Measurements from ENCODE around the gene VEZF1.

Gene VEZF1

DNA sequence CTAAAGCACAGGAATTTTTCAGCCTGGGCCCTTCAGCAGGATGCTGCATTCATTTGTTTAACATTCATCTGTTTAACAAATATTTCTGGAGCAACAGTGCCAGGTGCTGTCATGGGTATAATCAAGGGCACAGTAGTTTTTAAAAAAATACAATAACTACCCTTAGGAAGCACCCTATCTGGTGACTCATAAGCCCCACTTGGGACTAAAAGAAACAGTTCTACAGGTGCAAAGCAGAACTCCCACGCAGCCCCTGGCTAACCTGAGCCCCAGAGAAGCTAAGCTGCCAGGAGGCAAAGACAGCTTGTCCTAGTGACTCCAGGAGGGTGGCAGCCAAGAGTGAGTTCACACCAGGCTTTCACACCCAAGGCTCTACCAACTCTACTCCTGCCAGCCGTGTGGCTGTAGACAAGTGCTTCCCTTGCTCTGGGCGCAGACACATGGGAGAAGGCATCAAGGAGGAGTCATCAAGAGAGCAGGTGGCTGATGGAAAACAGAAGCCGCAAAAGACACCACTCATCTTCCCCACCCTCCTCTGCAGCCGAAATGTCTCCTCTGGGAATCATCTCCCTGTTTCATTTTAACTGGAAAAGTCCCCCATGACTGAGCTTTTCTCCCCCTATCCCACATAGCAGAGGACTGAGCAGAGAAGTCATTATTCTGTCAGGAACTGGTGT is 47.3 kb downstream of the VEZF1 start:
- H3K36me3 ChIP-seq (ENCODE audit: control insufficient read depth, insufficient read depth, low read length): no peaks in the 10 kb centered on the region
- peaks cover 29% of the 10 kb centered on the region for H3K4me1 ChIP-seq (ENCODE audit: control insufficient read depth, insufficient read depth, low read length)
- 90 to 93% methylated on average over 5 of the region's 5 CpGs for WGBS, 2 experiments
- H3K27ac ChIP-seq (ENCODE audit: insufficient read depth, low read depth, low read length, poor library complexity, severe bottlenecking): no peak overlapping the region
- no peaks in the 10 kb centered on the region for H3K27me3 ChIP-seq (ENCODE audit: control insufficient read depth, insufficient read depth, low read length, poor library complexity, severe bottlenecking)
- no peak overlapping the region for H3K4me3 ChIP-seq (ENCODE audit: insufficient read depth, low read depth, low read length)
- H3K9me3 ChIP-seq (ENCODE audit: control insufficient read depth, low read length): no peaks in the 10 kb centered on the region

DNA sequence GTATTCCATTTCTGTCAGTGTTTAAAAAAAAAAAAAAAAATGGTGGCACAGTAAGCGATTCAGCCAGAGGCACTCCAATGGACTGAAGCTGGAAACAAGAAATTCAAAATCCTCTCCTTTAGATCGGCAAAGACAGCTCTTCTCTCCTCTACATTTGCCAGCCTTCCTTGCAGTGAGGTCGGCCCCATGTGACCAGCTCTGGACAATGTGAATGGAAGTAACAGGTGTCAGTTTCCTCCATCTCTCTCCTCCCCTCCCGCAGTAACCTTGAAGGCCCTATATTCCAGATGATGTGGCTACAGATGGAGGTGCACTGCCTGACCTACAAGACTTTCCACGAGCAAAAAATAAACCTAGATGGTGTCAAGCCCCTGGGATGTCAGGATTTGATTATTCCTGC is 47.8 kb downstream of the VEZF1 start:
- Histone ChIP-seq H3K36me3 (ENCODE audit: control insufficient read depth, insufficient read depth, low read length) (no peaks in the 10 kb centered on the region), H3K27me3 (ENCODE audit: control insufficient read depth, insufficient read depth, low read length, poor library complexity, severe bottlenecking) (no peaks in the 10 kb centered on the region), H3K27ac (ENCODE audit: insufficient read depth, low read depth, low read length, poor library complexity, severe bottlenecking) (no peak overlapping the region), H3K4me1 (ENCODE audit: control insufficient read depth, insufficient read depth, low read length) (peaks cover 35% of the 10 kb centered on the region), H3K9me3 (ENCODE audit: control insufficient read depth, low read length) (no peaks in the 10 kb centered on the region), H3K4me3 (ENCODE audit: insufficient read depth, low read depth, low read length) (no peak overlapping the region)
- WGBS, 2 experiments: 67 to 70% methylated on average over 5 of the region's 5 CpGs

DNA sequence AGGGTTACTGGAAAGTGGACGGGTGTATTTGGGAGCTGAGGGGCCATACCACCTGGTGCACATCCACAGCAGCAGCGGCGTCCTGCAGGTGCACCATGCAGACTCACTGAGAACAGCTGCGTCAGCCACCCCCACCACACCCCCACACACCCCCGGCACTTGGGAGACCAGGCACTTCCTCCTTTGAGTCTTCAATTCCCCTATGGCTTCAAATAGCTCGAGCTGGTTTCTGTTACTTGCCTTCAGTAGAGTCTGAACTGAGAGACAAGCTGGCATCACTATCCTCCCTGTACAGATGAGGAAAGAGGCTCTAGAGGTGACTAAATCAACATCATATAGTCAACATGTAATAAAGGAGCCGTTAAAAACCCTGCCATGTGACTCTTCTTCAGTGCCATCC is 48.3 kb downstream of the VEZF1 start:
- H3K9me3 ChIP-seq (ENCODE audit: control insufficient read depth, low read length): no peaks in the 10 kb centered on the region
- H3K36me3 ChIP-seq (ENCODE audit: control insufficient read depth, insufficient read depth, low read length): no peaks in the 10 kb centered on the region
- no peaks in the 10 kb centered on the region for H3K27me3 ChIP-seq (ENCODE audit: control insufficient read depth, insufficient read depth, low read length, poor library complexity, severe bottlenecking)
- H3K27ac ChIP-seq (ENCODE audit: insufficient read depth, low read depth, low read length, poor library complexity, severe bottlenecking): no peak overlapping the region
- H3K4me1 ChIP-seq (ENCODE audit: control insufficient read depth, insufficient read depth, low read length): peaks cover 39% of the 10 kb centered on the region
- H3K4me3 ChIP-seq (ENCODE audit: insufficient read depth, low read depth, low read length): no peak overlapping the region
- WGBS, 2 experiments: 84 to 86% methylated on average over 6 to 7 of the region's 7 CpGs

DNA sequence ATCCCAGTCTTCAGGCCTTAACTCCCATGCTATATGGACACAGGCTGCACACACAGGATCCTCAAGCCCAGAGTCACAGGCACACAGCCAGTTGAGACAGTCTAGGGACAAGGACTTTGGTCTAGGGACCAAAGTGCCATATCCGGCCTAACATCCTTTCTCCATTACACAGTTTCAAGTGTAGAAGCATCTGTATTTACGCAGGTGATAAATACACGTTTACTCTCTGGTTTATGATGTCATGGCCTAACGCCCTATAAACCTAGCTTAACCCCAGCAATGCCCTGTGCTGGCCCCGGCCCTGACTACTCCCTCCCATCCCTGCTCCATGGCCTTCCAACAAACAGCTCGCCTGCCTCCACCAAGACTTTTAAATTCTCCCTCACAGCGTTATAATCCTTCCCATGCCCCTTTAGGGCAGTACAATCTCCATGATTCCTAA is 50.0 kb downstream of the VEZF1 start:
- Histone ChIP-seq H3K27ac (ENCODE audit: insufficient read depth, low read depth, low read length, poor library complexity, severe bottlenecking) (no peak overlapping the region), H3K4me3 (ENCODE audit: insufficient read depth, low read depth, low read length) (no peak overlapping the region), H3K4me1 (ENCODE audit: control insufficient read depth, insufficient read depth, low read length) (peaks cover 51% of the 10 kb centered on the region), H3K27me3 (ENCODE audit: control insufficient read depth, insufficient read depth, low read length, poor library complexity, severe bottlenecking) (no peaks in the 10 kb centered on the region), H3K36me3 (ENCODE audit: control insufficient read depth, insufficient read depth, low read length) (no peaks in the 10 kb centered on the region), H3K9me3 (ENCODE audit: control insufficient read depth, low read length) (no peaks in the 10 kb centered on the region)
- 78 to 81% methylated on average over 7 of the region's 7 CpGs for WGBS, 2 experiments

DNA sequence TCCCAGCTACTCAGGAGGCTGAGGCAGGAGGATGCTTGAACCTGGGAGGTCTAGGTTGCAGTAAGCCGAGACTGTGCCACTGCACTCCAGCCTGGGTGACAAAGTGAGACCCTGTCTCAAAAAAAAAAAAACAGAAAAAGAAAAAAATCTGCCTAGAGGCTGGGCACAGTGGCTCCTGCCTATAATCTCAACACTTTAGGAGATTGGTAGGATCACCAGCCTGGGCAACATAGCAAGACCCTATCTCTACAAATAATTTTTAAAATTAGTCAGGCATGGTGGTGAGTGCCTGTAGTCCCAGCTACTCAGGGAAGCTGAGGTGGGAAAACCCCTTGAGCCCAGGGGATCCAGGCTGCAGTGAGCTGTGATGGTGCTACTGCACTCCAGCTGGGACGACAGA is 50.6 kb downstream of the VEZF1 start:
- Histone ChIP-seq H3K4me1 (ENCODE audit: control insufficient read depth, insufficient read depth, low read length) (peaks cover 54% of the 10 kb centered on the region), H3K36me3 (ENCODE audit: control insufficient read depth, insufficient read depth, low read length) (no peaks in the 10 kb centered on the region), H3K9me3 (ENCODE audit: control insufficient read depth, low read length) (no peaks in the 10 kb centered on the region), H3K27ac (ENCODE audit: insufficient read depth, low read depth, low read length, poor library complexity, severe bottlenecking) (no peak overlapping the region), H3K4me3 (ENCODE audit: insufficient read depth, low read depth, low read length) (no peak overlapping the region), H3K27me3 (ENCODE audit: control insufficient read depth, insufficient read depth, low read length, poor library complexity, severe bottlenecking) (no peaks in the 10 kb centered on the region)
- WGBS, 2 experiments: 64 to 89% methylated on average over 1 to 2 of the region's 2 CpGs

DNA sequence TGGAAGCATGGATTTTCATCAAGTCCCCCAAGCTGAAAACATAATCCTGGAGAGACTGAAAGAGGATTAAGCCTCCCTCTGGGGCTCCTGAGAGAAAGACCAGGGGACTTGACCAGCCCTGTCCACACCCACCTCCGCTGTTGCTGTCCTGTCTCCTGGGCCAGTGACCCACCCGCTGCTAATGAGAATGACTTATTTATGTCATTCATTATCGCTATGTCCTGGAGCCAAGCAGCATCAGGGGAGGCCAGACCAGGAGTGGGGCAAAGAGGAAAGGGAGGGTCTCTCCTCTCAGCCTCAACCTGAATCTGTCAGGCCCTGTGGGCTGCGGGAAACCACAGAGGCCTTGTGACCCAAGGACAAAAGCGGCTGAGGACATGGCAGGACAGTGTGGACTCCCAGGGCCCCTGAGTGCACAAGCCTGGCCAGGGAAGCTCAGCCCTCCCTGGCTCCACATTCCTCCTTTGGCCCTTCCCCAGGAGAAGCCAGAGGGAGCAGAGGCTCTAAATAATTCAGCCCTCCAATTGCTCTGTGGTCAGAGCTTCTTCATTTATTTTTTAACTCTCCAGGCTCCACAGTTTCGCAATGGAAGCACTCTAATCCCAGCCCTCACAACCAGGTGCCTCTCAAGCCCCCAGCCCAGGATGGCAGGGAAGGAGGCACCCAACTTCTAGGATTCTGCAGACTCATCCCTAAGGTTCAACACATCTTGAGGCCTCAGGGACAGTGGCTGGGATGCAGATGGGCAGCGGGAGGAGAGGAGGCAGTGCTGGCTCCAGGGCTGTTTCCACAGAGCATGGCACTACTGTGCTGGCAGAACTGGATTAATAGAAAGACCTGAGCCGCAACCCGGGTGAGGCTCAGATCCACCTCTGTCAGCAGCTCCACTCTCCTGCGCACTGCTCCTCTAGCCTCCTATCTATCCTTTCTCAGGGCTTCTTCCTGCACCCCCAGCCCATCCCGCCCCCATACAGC is 51.9 kb downstream of the VEZF1 start:
- Histone ChIP-seq H3K36me3 (ENCODE audit: control insufficient read depth, insufficient read depth, low read length) (no peaks in the 10 kb centered on the region), H3K4me1 (ENCODE audit: control insufficient read depth, insufficient read depth, low read length) (peaks cover 53% of the 10 kb centered on the region), H3K4me3 (ENCODE audit: insufficient read depth, low read depth, low read length) (no peak overlapping the region), H3K27me3 (ENCODE audit: control insufficient read depth, insufficient read depth, low read length, poor library complexity, severe bottlenecking) (no peaks in the 10 kb centered on the region), H3K27ac (ENCODE audit: insufficient read depth, low read depth, low read length, poor library complexity, severe bottlenecking) (peak overlapping the region; percentile 99), H3K9me3 (ENCODE audit: control insufficient read depth, low read length) (no peaks in the 10 kb centered on the region)
- 51 to 58% methylated on average over 11 of the region's 11 CpGs for WGBS, 2 experiments

DNA sequence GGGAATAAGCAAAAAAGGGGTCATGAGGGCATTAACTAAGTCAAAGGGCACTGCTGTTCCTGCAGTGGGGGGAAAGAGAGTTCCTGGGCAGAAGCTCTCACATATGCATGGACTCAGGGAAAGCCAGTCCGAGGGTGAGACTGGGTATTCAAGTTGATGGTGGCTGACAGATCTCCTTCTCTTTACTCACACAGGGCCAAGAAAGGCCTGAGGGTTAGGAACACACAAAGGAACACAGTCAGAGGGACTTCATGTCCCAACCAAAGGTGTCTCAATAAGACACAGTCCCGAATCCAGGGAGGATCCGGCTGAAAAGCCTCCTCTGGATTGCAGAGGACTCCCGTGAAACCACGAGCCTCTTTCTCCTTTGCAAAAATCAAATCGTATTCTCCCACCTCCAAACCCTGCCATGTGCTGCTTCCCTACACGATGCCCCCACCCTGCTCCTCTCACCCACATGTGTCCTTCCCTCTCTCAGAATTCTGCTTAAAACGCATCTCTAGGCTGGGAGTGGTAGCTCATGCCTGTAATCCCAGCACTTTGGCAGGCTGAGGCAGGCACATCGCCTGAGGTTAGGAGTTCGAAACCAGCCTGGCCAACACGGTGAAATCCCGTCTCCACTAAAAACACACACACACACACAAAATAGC is 56.4 kb downstream of the VEZF1 start:
- no peaks in the 10 kb centered on the region for H3K27me3 ChIP-seq (ENCODE audit: control insufficient read depth, insufficient read depth, low read length, poor library complexity, severe bottlenecking)
- H3K4me1 ChIP-seq (ENCODE audit: control insufficient read depth, insufficient read depth, low read length): peaks cover 70% of the 10 kb centered on the region
- WGBS, 2 experiments: 81 to 85% methylated on average over 12 of the region's 12 CpGs
- H3K9me3 ChIP-seq (ENCODE audit: control insufficient read depth, low read length): no peaks in the 10 kb centered on the region
- H3K36me3 ChIP-seq (ENCODE audit: control insufficient read depth, insufficient read depth, low read length): no peaks in the 10 kb centered on the region
- no peak overlapping the region for H3K27ac ChIP-seq (ENCODE audit: insufficient read depth, low read depth, low read length, poor library complexity, severe bottlenecking)
- no peak overlapping the region for H3K4me3 ChIP-seq (ENCODE audit: insufficient read depth, low read depth, low read length)

DNA sequence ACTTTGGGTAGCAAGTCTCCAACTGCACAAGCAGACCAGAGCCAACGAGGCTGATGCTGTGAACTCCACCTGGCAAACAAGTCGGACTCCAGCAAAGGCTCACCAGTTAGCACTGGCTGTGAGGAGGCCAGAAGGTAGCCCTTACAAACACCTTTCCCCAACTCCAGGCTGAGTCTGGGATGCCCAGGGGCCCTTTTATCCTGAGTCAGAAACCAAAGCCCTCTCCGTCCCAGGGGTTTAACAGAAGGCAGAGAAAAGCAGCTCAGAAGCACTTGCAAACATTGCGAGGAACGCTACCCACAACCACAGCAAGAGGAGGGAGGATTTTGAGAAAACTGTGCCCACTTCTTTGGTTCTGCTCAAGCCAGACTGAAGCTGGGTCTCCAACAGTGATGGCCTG is 57.8 kb downstream of the VEZF1 start:
- Histone ChIP-seq H3K9me3 (ENCODE audit: control insufficient read depth, low read length) (no peaks in the 10 kb centered on the region), H3K27ac (ENCODE audit: insufficient read depth, low read depth, low read length, poor library complexity, severe bottlenecking) (no peak overlapping the region), H3K27me3 (ENCODE audit: control insufficient read depth, insufficient read depth, low read length, poor library complexity, severe bottlenecking) (no peaks in the 10 kb centered on the region), H3K4me1 (ENCODE audit: control insufficient read depth, insufficient read depth, low read length) (peaks cover 67% of the 10 kb centered on the region), H3K36me3 (ENCODE audit: control insufficient read depth, insufficient read depth, low read length) (no peaks in the 10 kb centered on the region), H3K4me3 (ENCODE audit: insufficient read depth, low read depth, low read length) (no peak overlapping the region)
- WGBS, 2 experiments: 86 to 89% methylated on average over 5 of the region's 5 CpGs

DNA sequence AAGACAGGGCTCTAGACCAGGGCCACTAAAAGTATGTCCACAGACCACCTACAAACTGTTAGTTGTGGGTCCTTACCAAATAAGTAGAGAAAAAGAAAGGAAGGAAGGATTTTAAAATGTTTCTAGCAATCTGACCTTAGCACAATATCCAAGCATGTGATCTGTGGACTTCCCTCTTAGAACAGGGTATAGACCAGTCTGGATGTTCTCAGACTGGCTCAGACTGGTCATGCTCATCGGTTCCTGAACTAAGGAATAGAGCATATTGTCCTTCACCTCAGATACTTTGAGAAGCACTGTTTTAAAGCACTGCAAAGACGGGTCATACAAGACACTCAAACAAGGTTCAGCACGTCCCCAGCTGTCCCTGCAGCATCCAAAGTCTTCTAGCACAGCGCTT is 58.7 kb downstream of the VEZF1 start:
- H3K27ac ChIP-seq (ENCODE audit: insufficient read depth, low read depth, low read length, poor library complexity, severe bottlenecking): no peak overlapping the region

DNA sequence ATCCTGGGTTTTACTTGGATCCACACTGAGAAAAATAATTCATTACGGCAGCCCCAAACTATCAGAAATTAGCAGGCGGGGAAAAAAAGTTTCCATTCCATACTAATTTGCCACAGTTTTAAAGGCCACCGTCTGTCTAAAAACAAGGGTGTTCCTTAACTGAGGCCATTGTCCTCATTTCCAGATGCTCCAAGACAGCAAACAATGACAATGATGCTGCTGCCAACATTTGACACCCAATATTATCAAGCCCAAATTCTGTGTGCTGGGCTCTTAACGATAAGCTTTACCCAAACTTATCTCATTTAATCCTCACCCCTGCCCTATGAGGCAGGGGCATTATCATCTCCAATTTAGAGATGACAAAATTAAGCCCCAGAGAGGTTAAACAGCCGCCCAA is 59.1 kb downstream of the VEZF1 start:
- Histone ChIP-seq H3K36me3 (ENCODE audit: control insufficient read depth, insufficient read depth, low read length) (no peaks in the 10 kb centered on the region), H3K27me3 (ENCODE audit: control insufficient read depth, insufficient read depth, low read length, poor library complexity, severe bottlenecking) (no peaks in the 10 kb centered on the region), H3K4me3 (ENCODE audit: insufficient read depth, low read depth, low read length) (no peak overlapping the region), H3K9me3 (ENCODE audit: control insufficient read depth, low read length) (no peaks in the 10 kb centered on the region), H3K27ac (ENCODE audit: insufficient read depth, low read depth, low read length, poor library complexity, severe bottlenecking) (no peak overlapping the region), H3K4me1 (ENCODE audit: control insufficient read depth, insufficient read depth, low read length) (peaks cover 62% of the 10 kb centered on the region)
- WGBS, 2 experiments: 87 to 91% methylated on average over 5 of the region's 5 CpGs

More for the DNA sequence above, 58.7 kb downstream of the VEZF1 start:
- 89 to 92% methylated on average over 4 of the region's 4 CpGs for WGBS, 2 experiments
- Histone ChIP-seq H3K4me3 (ENCODE audit: insufficient read depth, low read depth, low read length) (no peak overlapping the region), H3K9me3 (ENCODE audit: control insufficient read depth, low read length) (no peaks in the 10 kb centered on the region), H3K36me3 (ENCODE audit: control insufficient read depth, insufficient read depth, low read length) (no peaks in the 10 kb centered on the region), H3K27me3 (ENCODE audit: control insufficient read depth, insufficient read depth, low read length, poor library complexity, severe bottlenecking) (no peaks in the 10 kb centered on the region), H3K4me1 (ENCODE audit: control insufficient read depth, insufficient read depth, low read length) (peaks cover 62% of the 10 kb centered on the region)
